22Rv1 (cell line): ENCODE measurements around the gene SCN1A.

Experiments used
- H3K27ac ChIP-seq: fragments of 450-650 bp; 2 replicates; pipeline ENCODE4 v1.5.1; 2017
- CTCF ChIP-seq: fragments of 450-650 bp; IDR thresholded peaks from 2 replicates; pipeline ENCODE4 v1.5.1; 2017; ENCODE audit warnings: mild to moderate bottlenecking
- ZFX ChIP-seq: fragments of 450-650 bp; IDR thresholded peaks from 2 replicates; pipeline ENCODE4 v1.6.1; 2017; ENCODE audit warnings: antibody characterized with exemption, borderline replicate concordance

The SCN1A gene

GRCh38 chr2:166156985-166157490 lies 29.2 kb upstream of the SCN1A start:
- H3K27ac ChIP-seq = peak overlapping the region; percentile 73
- no peak for TF ChIP-seq ZFX

GRCh38 chr2:166155589-166155988 lies 27.8 kb upstream of the SCN1A start:
- TF ChIP-seq CTCF (no peak), ZFX (no peak)
- no peak overlapping the region for H3K27ac ChIP-seq

GRCh38 chr2:166154685-166155338 lies 27.0 kb upstream of the SCN1A start:
- H3K27ac ChIP-seq = no peak overlapping the region

GRCh38 chr2:166152064-166152463 lies 24.2 kb upstream of the SCN1A start:
- no peak overlapping the region for H3K27ac ChIP-seq
- TF ChIP-seq ZFX = no peak
- no peak for TF ChIP-seq CTCF

More at GRCh38 chr2:166154685-166155338, 27.0 kb upstream of the SCN1A start:
- TF ChIP-seq CTCF = no peak
- TF ChIP-seq ZFX = no peak

GRCh38 chr2:166148500-166149400 lies 20.9 kb upstream of the SCN1A start:
- no peak overlapping the region for H3K27ac ChIP-seq
- TF ChIP-seq ZFX (no peak), CTCF (no peak)

- TF ChIP-seq CTCF = no peak
- TF ChIP-seq ZFX = no peak
- H3K27ac ChIP-seq = no peak overlapping the region
Observed at GRCh38 chr2:166147883-166148282, 20.1 kb upstream of the SCN1A start.

- H3K27ac ChIP-seq = no peak overlapping the region
- TF ChIP-seq ZFX (no peak), CTCF (no peak)
Observed at GRCh38 chr2:166144071-166144470, 16.3 kb upstream of the SCN1A start.
